IMR-90 (cell line): ENCODE measurements around the gene DNAJB2. TPM values are rescaled to one million over a fixed set of nuclear protein-coding genes. Genes with fewer than 3 reads are reported as not detected.

ENCODE experiments used
- ATAC-seq: fragments of 200-7000 bp; cut with Tn5 transposase; 2 replicates; pipeline ENCODE4 v1.9.1; 2020; ENCODE audit warnings: low read depth, mild to moderate bottlenecking, moderate library complexity
- BruUV-seq: library from RNA; stranded (reverse); fragments of 400-500 nt; replicated peaks from 2 replicates; lab custom pipeline; 2021; lab: Mats Ljungman, UMichigan
- CTCF ChIA-PET: fragments of 300-600 bp; formaldehyde crosslinking; extraction: SDS; loops from one replicate; lab custom pipeline; 2021; ENCODE audit warnings: antibody characterized with exemption; lab: Yijun Ruan, JAX
- POLR2A ChIA-PET: fragments of 300-600 bp; sonication (Branson Sonifier 250); formaldehyde crosslinking; loops from one replicate; lab custom pipeline; 2022; ENCODE audit warnings: antibody characterized with exemption; ENCODE audit not compliant: unreplicated experiment; lab: Charles Lee
- DNase-seq: peaks from one replicate; pipeline ENCODE4 v3.0.0; 2013
- H2AFZ ChIP-seq: replicated peaks from 2 replicates; pipeline ENCODE3; 2013; ENCODE audit warnings: low read length, mild to moderate bottlenecking; ENCODE audit not compliant: poor library complexity
- H2AK5ac ChIP-seq: 2 replicates; pipeline ENCODE4 v1.6.1; 2013; ENCODE audit warnings: low read depth, low read length, inconsistent platforms
- H2AK9ac ChIP-seq: replicated peaks from 2 replicates; pipeline ENCODE3; 2013; ENCODE audit warnings: mild to moderate bottlenecking, low read depth, low read length, moderate library complexity; ENCODE audit not compliant: poor library complexity
- H2BK120ac ChIP-seq: 2 replicates; pipeline ENCODE4 v1.6.1; 2013; ENCODE audit warnings: low read depth, low read length, inconsistent platforms
- H2BK15ac ChIP-seq: 3 replicates; pipeline ENCODE4 v1.6.1; 2013; ENCODE audit warnings: low read depth, low read length, inconsistent platforms
- H2BK20ac ChIP-seq: 2 replicates; pipeline ENCODE4 v1.6.1; 2013; ENCODE audit warnings: low read depth, mild to moderate bottlenecking, inconsistent platforms, low read length, moderate library complexity
- H2BK5ac ChIP-seq: 2 replicates; pipeline ENCODE4 v1.6.1; 2013; ENCODE audit warnings: mild to moderate bottlenecking, low read depth, low read length, inconsistent platforms; ENCODE audit not compliant: poor library complexity, severe bottlenecking
- H3K14ac ChIP-seq: replicated peaks from 2 replicates; pipeline ENCODE4 v1.6.1; 2013; ENCODE audit warnings: low read depth, low read length, inconsistent platforms
- H3K18ac ChIP-seq: 2 replicates; pipeline ENCODE4 v1.6.1; 2013; ENCODE audit warnings: low read depth, low read length, control low read depth
- H3K23ac ChIP-seq: 2 replicates; pipeline ENCODE4 v1.6.1; 2013; ENCODE audit warnings: low read depth, low read length, inconsistent platforms
- H3K27ac ChIP-seq: 2 replicates; pipeline ENCODE4 v1.5.1; 2013; ENCODE audit warnings: mild to moderate bottlenecking, control low read depth, low read length; ENCODE audit not compliant: insufficient read depth
- H3K27me3 ChIP-seq: 2 replicates; pipeline ENCODE4 v1.6.1; 2013; ENCODE audit warnings: low read length; ENCODE audit not compliant: control insufficient read depth, insufficient read depth
- H3K36me3 ChIP-seq: 2 replicates; pipeline ENCODE4 v1.6.1; 2013; ENCODE audit warnings: low read length, mixed read lengths; ENCODE audit not compliant: control insufficient read depth, insufficient read depth
- H3K4ac ChIP-seq: 2 replicates; pipeline ENCODE4 v1.6.1; 2013; ENCODE audit warnings: low read depth, low read length, inconsistent platforms
- H3K4me1 ChIP-seq: 2 replicates; pipeline ENCODE4 v1.6.1; 2013; ENCODE audit warnings: low read length, mixed read lengths; ENCODE audit not compliant: control insufficient read depth, insufficient read depth
- H3K4me2 ChIP-seq: 2 replicates; pipeline ENCODE4 v1.6.1; 2013; ENCODE audit warnings: low read depth, mild to moderate bottlenecking, control low read depth, low read length, moderate library complexity
- H3K4me3 ChIP-seq: 2 replicates; pipeline ENCODE4 v1.5.1; 2013; ENCODE audit warnings: low read depth, mild to moderate bottlenecking, control low read depth, low read length, moderate library complexity; ENCODE audit not compliant: insufficient read depth
- H3K56ac ChIP-seq: 2 replicates; pipeline ENCODE4 v1.6.1; 2013; ENCODE audit warnings: low read length, inconsistent platforms; ENCODE audit not compliant: insufficient read depth; ENCODE audit errors: extremely low read depth
- H3K79me1 ChIP-seq, 2 experiments: 2 replicates each; pipeline ENCODE4 v1.6.1; 2013; ENCODE audit warnings: low read length in 2 of 2, inconsistent platforms in 1 of 2, low read depth in 1 of 2
- H3K9ac ChIP-seq: 2 replicates; pipeline ENCODE4 v1.6.1; 2013; ENCODE audit warnings: low read depth, low read length, control low read depth
- H3K9me1 ChIP-seq: 2 replicates; pipeline ENCODE4 v1.6.1; 2013; ENCODE audit warnings: low read length, inconsistent platforms; ENCODE audit not compliant: insufficient read depth
- H3K9me3 ChIP-seq: 2 replicates; pipeline ENCODE4 v1.6.1; 2013; ENCODE audit warnings: low read length; ENCODE audit not compliant: control insufficient read depth, insufficient read depth
- H4K20me1 ChIP-seq: 2 replicates; pipeline ENCODE4 v1.6.1; 2013; ENCODE audit warnings: low read length, inconsistent platforms; ENCODE audit not compliant: insufficient read depth
- H4K5ac ChIP-seq: 2 replicates; pipeline ENCODE4 v1.6.1; 2013; ENCODE audit warnings: mild to moderate bottlenecking, low read depth, low read length, control low read depth
- H4K8ac ChIP-seq, 2 experiments: 2 replicates each; pipeline ENCODE4 v1.6.1; 2013; ENCODE audit warnings: low read depth in 2 of 2, low read length in 2 of 2, control low read depth in 1 of 2, inconsistent platforms in 1 of 2
- H4K91ac ChIP-seq: 2 replicates; pipeline ENCODE4 v1.6.1; 2013; ENCODE audit warnings: low read depth, low read length, inconsistent platforms; ENCODE audit not compliant: insufficient read depth
- BHLHE40 ChIP-seq: fragments of 150-350 bp; IDR thresholded peaks from 2 replicates; pipeline ENCODE4 v1.6.1; 2016; ENCODE audit warnings: mild to moderate bottlenecking, low read depth, low read length
- CEBPB ChIP-seq: IDR thresholded peaks from 2 replicates; pipeline ENCODE4 v1.6.1; 2012; ENCODE audit warnings: low read depth, low read length, improper control_type of control experiment
- CHD1 ChIP-seq: IDR thresholded peaks from 2 replicates; pipeline ENCODE4 v1.6.1; 2012; ENCODE audit warnings: low read depth, low read length, improper control_type of control experiment
- CTCF ChIP-seq: conservative IDR thresholded peaks from 2 replicates; pipeline ENCODE4 v1.5.1; 2012; ENCODE audit warnings: mild to moderate bottlenecking, low read depth, low read length, improper control_type of control experiment
- ELK1 ChIP-seq: fragments of 150-350 bp; IDR thresholded peaks from 2 replicates; pipeline ENCODE4 v1.6.1; 2016; ENCODE audit warnings: low read depth, mild to moderate bottlenecking, low read length, moderate library complexity, borderline replicate concordance
- FOS ChIP-seq: fragments of 150-350 bp; IDR thresholded peaks from 2 replicates; pipeline ENCODE4 v1.6.1; 2016; ENCODE audit warnings: low read depth, low read length
- MAFK ChIP-seq: IDR thresholded peaks from 2 replicates; pipeline ENCODE4 v1.6.1; 2012; ENCODE audit warnings: low read depth, low read length, improper control_type of control experiment
- MAZ ChIP-seq: IDR thresholded peaks from 2 replicates; pipeline ENCODE4 v1.6.1; 2012; ENCODE audit warnings: low read depth, mild to moderate bottlenecking, low read length, improper control_type of control experiment, moderate library complexity, borderline replicate concordance
- MXI1 ChIP-seq: IDR thresholded peaks from 2 replicates; pipeline ENCODE4 v1.6.1; 2012; ENCODE audit warnings: low read depth, mild to moderate bottlenecking, low read length, moderate library complexity, borderline replicate concordance
- NFE2L2 ChIP-seq: fragments of 150-350 bp; IDR thresholded peaks from 2 replicates; pipeline ENCODE4 v1.6.1; 2016; ENCODE audit warnings: low read depth, mild to moderate bottlenecking, low read length
- POLR2A ChIP-seq: IDR thresholded peaks from 2 replicates; pipeline ENCODE4 v1.6.1; 2012; ENCODE audit warnings: mild to moderate bottlenecking, low read depth, low read length
- RAD21 ChIP-seq: IDR thresholded peaks from 2 replicates; pipeline ENCODE4 v1.6.1; 2012; ENCODE audit warnings: low read length, improper control_type of control experiment
- RCOR1 ChIP-seq: IDR thresholded peaks from 2 replicates; pipeline ENCODE4 v1.6.1; 2012; ENCODE audit warnings: mild to moderate bottlenecking, low read length, improper control_type of control experiment; ENCODE audit not compliant: insufficient replicate concordance
- RFX5 ChIP-seq: IDR thresholded peaks from 2 replicates; pipeline ENCODE4 v1.8.0; 2012; ENCODE audit warnings: low read depth, mild to moderate bottlenecking, low read length, moderate library complexity
- SMC3 ChIP-seq: fragments of 150-350 bp; IDR thresholded peaks from 2 replicates; pipeline ENCODE4 v1.6.1; 2016; ENCODE audit warnings: low read depth, mild to moderate bottlenecking, antibody characterized with exemption, low read length, moderate library complexity
- USF2 ChIP-seq: fragments of 150-350 bp; IDR thresholded peaks from 2 replicates; pipeline ENCODE4 v1.6.1; 2017; ENCODE audit warnings: mild to moderate bottlenecking, antibody characterized with exemption, low read length, low read depth
- WGBS, 2 experiments: methylation state at CpG; one replicate each; pipeline versions ENCODE4 v1.1.5 to v1.1.7; 2013; ENCODE audit warnings: missing lambda C conversion rate in 2 of 2; ENCODE audit not compliant: insufficient read length in 1 of 2; ENCODE audit errors: extremely low coverage in 2 of 2; 5-methylcytosine and 5-hydroxymethylcytosine counted together
- dilution Hi-C: fragments of 300-500 bp; cut with HindIII; formaldehyde crosslinking; loops from one replicate; pipeline ENCODE4 v1.14.3; 2018; ENCODE audit warnings: low sequenced_read_pairs; ENCODE audit not compliant: unreplicated experiment
- in situ Hi-C: fragments of 300-500 bp; cut with MboI; formaldehyde crosslinking; loops from 3 replicates; pipeline ENCODE4 v1.14.3; 2019; ENCODE audit warnings: low sequenced_read_pairs, inconsistent platforms, mixed read lengths
- intact Hi-C: fragments of 100-400 bp; cut with micrococcal nuclease; formaldehyde crosslinking; loops from 2 replicates; pipeline ENCODE4 v1.10.0; 2022
- polyA plus RNA-seq, 3 experiments: library from polyadenylated mRNA; depleted of rRNA; stranded (reverse); fragments of >200 nt; gene quantifications; 2 replicates each; pipeline ENCODE4 v1.2.3, GENCODE V29; 2012; ENCODE audit warnings: low replicate concordance in 1 of 3
- total RNA-seq: library from RNA; depleted of rRNA; stranded (reverse); fragments of >200 nt; gene quantifications from 2 replicates; pipeline ENCODE4 v1.2.3, GENCODE V29; 2012

DNAJB2 gene
- total and polyA plus RNA-seq, 2 of the 4 experiments (the other 2 are of a cell fraction) = 30.6 to 45.8 TPM

GRCh38 chr2:219244789-219245147 is 34.4 kb upstream of the DNAJB2 start:
- Histone ChIP-seq H4K91ac (peak overlapping the region; percentile 31; the same call in 1 of the 2 replicates), H4K8ac (peak overlapping the region; percentile 89 to 91), H3K9me3 (no peaks in the 10 kb centered on the region), H4K5ac (peak overlapping the region; percentile 70), H2BK15ac (no peak overlapping the region; the same call in 2 of the 3 replicates), H3K27ac (peak overlapping the region; percentile 61), H3K56ac (peak overlapping the region; percentile 61), H3K4me2 (peak overlapping the region; percentile 89), H2AFZ (peak overlapping the region; percentile 100), H2BK120ac (no peak overlapping the region), H2AK5ac (peak overlapping the region; percentile 82), H3K4me3 (peak overlapping the region; percentile 89), H3K18ac (no peak overlapping the region), H3K36me3 (peaks cover 16% of the 10 kb centered on the region; the same call in 1 of the 2 replicates), H3K14ac (peak overlapping the region; percentile 88), H3K9me1 (peaks cover 36% of the 10 kb centered on the region), H3K4me1 (peaks cover 18% of the 10 kb centered on the region), H3K23ac (peak overlapping the region; percentile 72; the same call in 1 of the 2 replicates), H3K79me1 (peaks cover 23 to 48% of the 10 kb centered on the region in 2 experiments), H3K27me3 (no peaks in the 10 kb centered on the region), H2BK5ac (peak overlapping the region; percentile 61), H3K9ac (peak overlapping the region; percentile 71), H3K4ac (peak overlapping the region; percentile 89), H2AK9ac (peak overlapping the region; percentile 99), H4K20me1 (0 out of 2 replicates have a peak, but pooled peaks cover 5% of the 10 kb centered on the region), H2BK20ac (no peak overlapping the region)
- in situ Hi-C loops = no loop called here
- intact Hi-C loops = no loop called here
- WGBS, 2 experiments = no CpG with 5 or more reads among the region's 6 CpGs
- CTCF ChIA-PET = interaction anchor here (1.0 to 3.0 kb wide), 2 partner anchors 10 to 50 kb away, joined by 3 to 14 read pairs; no protein-coding TSS in a partner anchor
- no TSS peak for BruUV-seq
- TF ChIP-seq RFX5 = no peak
- no peak for TF ChIP-seq NFE2L2
- TF ChIP-seq FOS = no peak
- TF ChIP-seq RAD21 = no peak
- no peak; the same call in 1 of the 2 replicates for TF ChIP-seq MXI1
- no peak for TF ChIP-seq BHLHE40
- TF ChIP-seq CTCF = no peak
- TF ChIP-seq ELK1 = no peak
- no peak for TF ChIP-seq POLR2A
- TF ChIP-seq SMC3 = no peak
- no peak for TF ChIP-seq MAZ
- TF ChIP-seq RCOR1 = no peak
- TF ChIP-seq CEBPB = no peak
- TF ChIP-seq MAFK = no peak
- TF ChIP-seq CHD1 = no peak
- no peak for TF ChIP-seq USF2
- ATAC-seq = no peak
- DNase-seq = no peak
- POLR2A ChIA-PET = interaction anchor here (0.5 to 0.8 kb wide), 2 partner anchors 13 to 16 kb away, joined by 5 to 6 read pairs; no protein-coding TSS in a partner anchor
- dilution Hi-C loops = no loop called here
